ENCODE results near the gene LDLRAD3.

The LDLRAD3 gene

DNA sequence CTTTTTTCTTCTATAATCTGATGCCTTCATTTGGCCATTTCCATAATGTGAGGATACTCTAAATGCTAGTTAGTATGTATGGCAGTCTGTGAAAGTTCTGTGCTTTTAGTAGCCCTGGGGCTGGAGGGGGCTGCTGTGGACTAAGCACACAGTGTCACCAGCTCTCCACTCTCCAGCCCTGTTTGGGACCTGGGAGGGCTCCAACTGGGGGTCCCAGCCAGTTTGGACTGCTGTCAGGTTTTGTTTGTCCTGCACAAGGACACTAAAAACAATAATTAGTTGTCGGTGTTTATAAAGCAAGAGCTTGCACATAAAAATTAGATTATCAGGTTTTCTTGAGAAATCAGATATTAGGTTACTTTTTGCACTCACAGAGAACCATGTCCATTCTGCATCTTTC, 103.1 kb downstream of the LDLRAD3 start:
- Histone ChIP-seq H3K36me3 (ENCODE audit: control insufficient read depth, insufficient read depth, low read length) (no peaks in the 10 kb centered on the region), H3K9me3 (ENCODE audit: control insufficient read depth, insufficient read depth, low read length) (no peaks in the 10 kb centered on the region), H3K4me1 (ENCODE audit: control insufficient read depth, insufficient read depth, low read length) (peaks cover 8% of the 10 kb centered on the region), H3K4me3 (ENCODE audit: low read depth, low read length) (no peak overlapping the region), H3K27me3 (ENCODE audit: control insufficient read depth, insufficient read depth, low read length) (no peaks in the 10 kb centered on the region), H3K9ac (ENCODE audit: low read depth, low read length) (no peak overlapping the region)

DNA sequence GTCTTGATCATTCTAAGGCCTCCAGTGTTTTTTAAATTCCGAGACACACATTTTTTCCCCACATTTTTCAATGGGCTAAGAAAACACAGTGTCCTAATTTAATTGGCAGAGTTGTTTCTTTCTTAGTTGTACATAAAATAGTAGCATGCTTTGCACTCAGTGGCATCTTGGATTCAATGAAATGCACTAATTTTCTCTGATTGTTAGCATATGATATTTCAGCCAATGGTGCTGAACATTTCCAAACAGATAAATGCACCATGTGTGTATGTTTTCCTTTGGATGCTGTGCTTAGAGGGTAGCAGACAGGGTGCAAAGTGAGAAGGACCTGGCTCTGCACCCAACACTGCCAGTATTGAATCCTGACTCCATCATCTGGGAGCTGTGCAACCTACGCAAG, 103.5 kb downstream of the LDLRAD3 start:
- Histone ChIP-seq H3K4me3 (ENCODE audit: low read depth, low read length) (no peak overlapping the region), H3K4me1 (ENCODE audit: control insufficient read depth, insufficient read depth, low read length) (peaks cover 8% of the 10 kb centered on the region), H3K27me3 (ENCODE audit: control insufficient read depth, insufficient read depth, low read length) (no peaks in the 10 kb centered on the region), H3K36me3 (ENCODE audit: control insufficient read depth, insufficient read depth, low read length) (no peaks in the 10 kb centered on the region), H3K9me3 (ENCODE audit: control insufficient read depth, insufficient read depth, low read length) (no peaks in the 10 kb centered on the region), H3K9ac (ENCODE audit: low read depth, low read length) (no peak overlapping the region)

DNA sequence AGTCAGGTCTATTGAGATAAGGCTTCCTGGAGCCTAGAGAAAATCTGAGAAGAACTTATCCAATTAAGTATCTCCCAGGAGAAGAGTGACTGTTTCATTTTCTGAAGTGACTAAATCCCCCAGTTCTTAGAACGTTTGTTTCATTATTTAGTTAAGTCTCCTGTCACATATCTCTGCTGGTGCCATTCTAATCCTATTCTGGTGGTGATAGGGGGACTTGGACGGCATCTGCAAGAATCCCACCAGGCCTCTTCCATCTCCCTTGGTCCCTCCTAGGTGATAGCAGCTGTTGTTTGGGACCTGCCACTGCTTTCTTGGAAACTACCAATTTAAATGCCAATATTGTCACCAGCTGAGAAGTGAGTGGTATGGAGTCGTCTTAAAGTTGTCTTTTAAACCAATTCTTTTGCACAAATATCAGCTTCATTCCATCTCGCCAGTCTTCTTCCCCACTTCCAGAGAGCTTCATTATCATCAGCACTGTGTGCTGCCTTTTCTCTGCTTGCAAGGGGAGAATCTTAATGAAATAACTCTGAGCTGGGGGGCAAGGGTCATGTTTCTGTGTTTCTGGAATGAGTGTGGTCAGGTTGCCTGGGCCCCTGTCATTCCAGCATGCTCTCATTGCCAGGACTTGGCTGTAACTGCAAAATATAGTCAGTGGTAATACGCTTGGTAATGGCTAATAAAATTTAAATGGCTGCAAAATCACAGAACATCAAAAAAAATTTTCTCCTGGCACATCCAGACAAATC, 104.8 kb downstream of the LDLRAD3 start:
- H3K4me1 ChIP-seq (ENCODE audit: control insufficient read depth, insufficient read depth, low read length) = peaks cover 8% of the 10 kb centered on the region
- H3K36me3 ChIP-seq (ENCODE audit: control insufficient read depth, insufficient read depth, low read length) = no peaks in the 10 kb centered on the region
- no peak overlapping the region for H3K4me3 ChIP-seq (ENCODE audit: low read depth, low read length)
- H3K9me3 ChIP-seq (ENCODE audit: control insufficient read depth, insufficient read depth, low read length) = no peaks in the 10 kb centered on the region
- H3K9ac ChIP-seq (ENCODE audit: low read depth, low read length) = no peak overlapping the region
- no peaks in the 10 kb centered on the region for H3K27me3 ChIP-seq (ENCODE audit: control insufficient read depth, insufficient read depth, low read length)

DNA sequence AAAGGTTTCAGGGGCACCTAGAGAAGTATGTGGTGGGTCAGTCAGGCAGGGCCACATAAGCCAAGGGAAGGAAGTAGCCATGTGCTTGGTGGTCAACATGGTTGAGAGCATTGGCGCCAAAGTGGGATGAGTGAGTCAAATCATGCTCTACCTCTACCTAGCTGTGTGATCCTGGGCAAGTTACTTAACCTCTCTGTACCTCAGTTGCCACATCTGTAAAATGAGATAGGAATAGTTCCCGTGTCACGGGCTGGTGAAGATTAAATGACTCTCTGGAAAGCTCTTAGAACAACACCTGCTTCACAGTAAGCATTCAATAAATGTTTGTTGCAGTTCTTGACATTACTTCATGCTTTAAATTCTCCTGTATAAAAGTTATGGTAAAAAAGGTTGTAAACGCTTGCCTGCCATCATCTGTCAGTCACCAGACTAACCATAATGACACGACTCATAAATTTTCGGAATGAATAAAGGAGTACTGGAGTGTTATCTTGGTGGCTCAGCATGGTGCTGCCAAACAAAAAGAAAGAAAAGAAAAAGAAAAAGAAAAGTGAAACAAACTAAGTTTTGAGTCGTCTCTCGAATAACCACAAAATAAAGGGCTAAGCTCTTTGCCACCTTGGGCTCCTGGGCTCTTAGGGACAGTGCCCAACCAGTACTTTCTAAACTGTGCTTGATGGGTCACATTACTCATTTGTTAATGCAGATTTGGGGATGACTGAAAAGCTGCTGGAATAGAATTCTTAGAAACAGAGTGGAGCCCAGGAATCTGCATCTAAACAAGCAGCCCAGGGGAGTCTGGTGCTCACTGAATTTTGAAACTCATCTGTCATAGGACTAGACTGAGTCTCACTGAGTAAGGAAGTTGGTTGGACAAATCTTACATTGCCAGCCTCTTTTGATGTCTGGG, 107.6 kb downstream of the LDLRAD3 start:
- Histone ChIP-seq H3K36me3 (ENCODE audit: control insufficient read depth, insufficient read depth, low read length) (no peaks in the 10 kb centered on the region), H3K9ac (ENCODE audit: low read depth, low read length) (no peak overlapping the region)

DNA sequence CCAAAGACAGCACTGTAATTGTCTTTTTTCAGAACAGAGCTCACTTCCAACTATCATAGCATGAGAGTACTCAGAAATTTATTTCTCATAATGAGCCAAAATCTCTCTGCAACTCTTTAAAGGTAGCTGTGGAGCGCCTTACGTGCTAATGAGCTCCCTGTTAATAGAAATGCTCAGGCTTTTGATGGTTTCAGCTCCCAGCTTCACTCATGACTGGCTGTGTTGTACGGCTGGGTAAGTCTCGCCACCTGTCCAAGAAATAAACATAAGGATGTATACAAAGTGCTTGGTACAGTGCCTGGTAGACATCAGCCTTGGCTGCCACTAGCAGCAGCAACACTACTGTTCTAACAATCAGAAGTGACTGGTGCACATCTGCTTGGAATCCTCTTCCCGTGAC, 109.4 kb downstream of the LDLRAD3 start:
- H3K27me3 ChIP-seq (ENCODE audit: control insufficient read depth, insufficient read depth, low read length) = no peaks in the 10 kb centered on the region
- no peak overlapping the region for H3K4me3 ChIP-seq (ENCODE audit: low read depth, low read length)
- peaks cover 8% of the 10 kb centered on the region for H3K4me1 ChIP-seq (ENCODE audit: control insufficient read depth, insufficient read depth, low read length)
- no peak overlapping the region for H3K9ac ChIP-seq (ENCODE audit: low read depth, low read length)
- no peaks in the 10 kb centered on the region for H3K36me3 ChIP-seq (ENCODE audit: control insufficient read depth, insufficient read depth, low read length)
- no peaks in the 10 kb centered on the region for H3K9me3 ChIP-seq (ENCODE audit: control insufficient read depth, insufficient read depth, low read length)

More for the DNA sequence above, 107.6 kb downstream of the LDLRAD3 start:
- Histone ChIP-seq H3K9me3 (ENCODE audit: control insufficient read depth, insufficient read depth, low read length) (no peaks in the 10 kb centered on the region), H3K27me3 (ENCODE audit: control insufficient read depth, insufficient read depth, low read length) (no peaks in the 10 kb centered on the region), H3K4me1 (ENCODE audit: control insufficient read depth, insufficient read depth, low read length) (peaks cover 8% of the 10 kb centered on the region), H3K4me3 (ENCODE audit: low read depth, low read length) (no peak overlapping the region)

DNA sequence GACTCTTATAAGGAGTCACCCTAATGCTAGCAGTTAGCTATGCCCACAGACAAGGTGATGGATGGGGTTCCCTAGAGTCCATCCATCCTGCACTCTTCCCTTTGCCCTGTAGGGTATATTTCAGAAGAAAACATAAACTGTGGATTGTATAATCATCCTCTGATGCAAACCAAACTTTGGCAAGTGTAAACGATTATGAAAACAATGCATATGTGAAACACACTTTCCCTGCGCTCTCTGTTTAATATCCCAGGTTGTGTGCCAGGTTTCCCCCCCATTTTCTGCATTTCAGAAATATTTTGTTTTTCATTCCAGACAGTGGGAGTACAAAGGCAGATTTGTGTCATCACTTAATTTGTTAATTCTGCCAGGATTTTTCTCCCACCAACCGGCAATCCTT, 110.0 kb downstream of the LDLRAD3 start:
- peaks cover 8% of the 10 kb centered on the region for H3K4me1 ChIP-seq (ENCODE audit: control insufficient read depth, insufficient read depth, low read length)
- H3K27me3 ChIP-seq (ENCODE audit: control insufficient read depth, insufficient read depth, low read length) = no peaks in the 10 kb centered on the region
- H3K9me3 ChIP-seq (ENCODE audit: control insufficient read depth, insufficient read depth, low read length) = no peaks in the 10 kb centered on the region
- H3K4me3 ChIP-seq (ENCODE audit: low read depth, low read length) = no peak overlapping the region
- no peaks in the 10 kb centered on the region for H3K36me3 ChIP-seq (ENCODE audit: control insufficient read depth, insufficient read depth, low read length)
- H3K9ac ChIP-seq (ENCODE audit: low read depth, low read length) = no peak overlapping the region

DNA sequence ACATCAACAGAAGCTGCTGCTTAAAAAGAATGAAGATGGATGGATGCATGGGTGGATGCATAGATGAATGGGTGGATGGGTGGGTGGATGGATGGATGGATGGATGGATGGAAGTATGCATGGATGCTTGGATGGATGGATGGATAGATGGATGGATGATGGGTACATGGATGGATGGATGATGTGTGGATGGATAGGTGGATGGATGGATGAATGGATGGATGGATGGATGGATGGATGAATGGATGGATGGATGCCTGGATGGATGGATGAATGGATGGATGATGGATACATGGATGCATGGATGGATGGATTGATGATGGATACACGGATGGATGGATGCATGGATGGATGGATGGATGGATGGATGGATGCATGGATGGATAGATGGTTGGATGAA, 110.8 kb downstream of the LDLRAD3 start:
- Histone ChIP-seq H3K36me3 (ENCODE audit: control insufficient read depth, insufficient read depth, low read length) (no peaks in the 10 kb centered on the region), H3K27me3 (ENCODE audit: control insufficient read depth, insufficient read depth, low read length) (no peaks in the 10 kb centered on the region), H3K9me3 (ENCODE audit: control insufficient read depth, insufficient read depth, low read length) (no peaks in the 10 kb centered on the region), H3K4me1 (ENCODE audit: control insufficient read depth, insufficient read depth, low read length) (peaks cover 6% of the 10 kb centered on the region), H3K4me3 (ENCODE audit: low read depth, low read length) (no peak overlapping the region), H3K9ac (ENCODE audit: low read depth, low read length) (no peak overlapping the region)

DNA sequence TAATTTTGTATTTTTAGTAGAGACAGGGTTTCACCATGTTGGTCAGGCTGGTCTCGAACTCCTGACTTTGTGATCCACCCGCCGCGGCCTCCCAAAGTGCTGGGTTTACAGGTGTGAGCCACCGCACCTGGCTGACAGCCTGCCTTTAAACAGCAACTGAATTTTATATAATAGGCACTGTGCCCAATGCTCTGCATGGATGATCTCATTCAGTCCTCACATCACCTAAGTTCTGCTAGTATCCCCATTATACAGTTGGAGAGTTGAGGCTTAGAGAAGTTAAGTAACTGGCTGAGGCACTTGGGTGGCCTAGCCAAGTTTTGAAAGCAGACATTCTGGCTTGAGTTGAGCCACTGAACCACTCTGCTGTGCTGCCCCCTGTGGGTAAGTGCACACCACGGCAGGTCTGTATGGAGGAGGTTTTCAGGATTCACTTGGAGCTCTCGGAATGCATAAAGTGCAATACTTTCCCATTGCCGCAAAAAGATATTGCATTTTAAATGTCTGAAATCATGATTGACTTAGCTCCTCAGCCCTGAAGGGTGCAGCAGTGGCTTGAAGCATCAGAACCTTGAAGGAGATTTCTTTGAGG, 112.4 kb downstream of the LDLRAD3 start:
- Histone ChIP-seq H3K4me1 (ENCODE audit: control insufficient read depth, insufficient read depth, low read length) (peaks cover 3% of the 10 kb centered on the region), H3K9me3 (ENCODE audit: control insufficient read depth, insufficient read depth, low read length) (no peaks in the 10 kb centered on the region), H3K4me3 (ENCODE audit: low read depth, low read length) (no peak overlapping the region), H3K9ac (ENCODE audit: low read depth, low read length) (no peak overlapping the region), H3K36me3 (ENCODE audit: control insufficient read depth, insufficient read depth, low read length) (no peaks in the 10 kb centered on the region), H3K27me3 (ENCODE audit: control insufficient read depth, insufficient read depth, low read length) (no peaks in the 10 kb centered on the region)

DNA sequence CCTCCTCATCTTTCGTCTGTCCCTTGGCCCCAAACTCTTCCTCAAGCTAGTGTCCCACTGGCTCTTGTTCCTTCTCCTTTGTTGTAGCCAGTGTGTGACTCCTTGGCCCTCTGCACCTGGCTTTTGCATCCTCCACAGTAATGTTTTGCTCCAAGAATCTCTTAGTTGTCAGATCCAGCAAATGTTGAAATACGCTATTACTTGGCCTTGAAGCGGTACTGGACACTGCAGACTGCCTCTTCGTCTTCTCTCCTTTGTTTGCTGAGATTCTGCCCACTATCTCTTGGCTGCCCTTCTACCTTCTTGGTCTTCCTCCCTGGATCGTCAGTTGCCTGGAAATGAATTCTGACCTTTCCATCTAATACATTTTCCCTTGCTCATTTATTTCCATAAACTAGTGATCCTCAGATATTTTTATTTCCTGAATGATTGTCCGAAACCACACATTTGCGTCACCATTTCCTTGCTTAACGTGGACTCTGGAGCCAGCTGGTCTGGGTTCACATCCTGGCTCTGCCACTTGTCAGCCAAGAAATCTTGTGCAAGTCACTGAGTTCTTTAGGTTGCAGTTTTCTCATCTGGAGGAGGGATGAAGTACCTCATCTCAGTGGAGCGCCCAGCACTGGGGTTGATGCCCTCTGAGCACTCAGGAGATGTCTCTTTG, 113.6 kb downstream of the LDLRAD3 start:
- no peaks in the 10 kb centered on the region for H3K9me3 ChIP-seq (ENCODE audit: control insufficient read depth, insufficient read depth, low read length)
- no peaks in the 10 kb centered on the region for H3K27me3 ChIP-seq (ENCODE audit: control insufficient read depth, insufficient read depth, low read length)
- no peaks in the 10 kb centered on the region for H3K4me1 ChIP-seq (ENCODE audit: control insufficient read depth, insufficient read depth, low read length)
- H3K36me3 ChIP-seq (ENCODE audit: control insufficient read depth, insufficient read depth, low read length) = no peaks in the 10 kb centered on the region
- no peak overlapping the region for H3K4me3 ChIP-seq (ENCODE audit: low read depth, low read length)
- H3K9ac ChIP-seq (ENCODE audit: low read depth, low read length) = no peak overlapping the region

DNA sequence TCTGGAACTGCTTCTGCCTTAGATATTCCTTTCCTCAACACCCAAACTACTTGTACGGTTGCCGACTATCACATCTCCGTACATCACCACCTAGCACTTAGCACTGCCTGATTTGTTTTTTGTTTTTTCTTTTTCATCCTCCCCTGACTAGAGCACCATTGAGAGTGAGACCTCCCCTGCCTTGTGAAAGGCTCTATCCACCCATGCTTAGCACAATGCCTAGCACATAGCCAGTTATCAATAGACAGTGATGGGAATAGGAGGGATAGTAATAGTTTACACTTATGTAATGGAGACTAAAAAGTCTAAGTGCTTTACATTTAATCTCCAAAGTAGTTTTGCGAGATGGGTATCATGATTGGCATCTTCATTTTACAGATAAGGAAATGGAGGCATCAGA, 115.8 kb downstream of the LDLRAD3 start:
- Histone ChIP-seq H3K9ac (ENCODE audit: low read depth, low read length) (no peak overlapping the region), H3K4me1 (ENCODE audit: control insufficient read depth, insufficient read depth, low read length) (no peaks in the 10 kb centered on the region), H3K27me3 (ENCODE audit: control insufficient read depth, insufficient read depth, low read length) (no peaks in the 10 kb centered on the region), H3K36me3 (ENCODE audit: control insufficient read depth, insufficient read depth, low read length) (no peaks in the 10 kb centered on the region), H3K9me3 (ENCODE audit: control insufficient read depth, insufficient read depth, low read length) (no peaks in the 10 kb centered on the region), H3K4me3 (ENCODE audit: low read depth, low read length) (no peak overlapping the region)

DNA sequence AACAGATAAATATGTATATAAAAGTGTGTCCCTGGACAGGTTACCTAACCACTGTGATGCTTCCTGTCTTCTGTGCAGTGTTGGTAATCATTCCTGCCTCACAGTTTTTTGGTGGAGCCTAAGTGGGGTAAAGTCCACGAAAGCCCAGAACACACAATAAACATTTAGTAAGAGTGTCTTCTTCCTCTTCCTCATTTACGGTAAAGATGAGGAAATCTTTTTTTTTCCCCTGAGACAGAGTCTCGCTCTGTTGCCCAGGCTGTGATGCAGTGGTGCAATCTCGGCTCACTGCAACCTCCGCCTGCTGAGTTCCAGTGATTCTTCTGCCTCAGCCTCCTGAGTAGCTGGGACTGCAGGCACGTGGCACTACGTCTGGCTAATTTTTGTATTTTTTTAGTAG, 117.1 kb downstream of the LDLRAD3 start:
- Histone ChIP-seq H3K4me3 (ENCODE audit: low read depth, low read length) (no peak overlapping the region), H3K4me1 (ENCODE audit: control insufficient read depth, insufficient read depth, low read length) (no peaks in the 10 kb centered on the region), H3K9me3 (ENCODE audit: control insufficient read depth, insufficient read depth, low read length) (no peaks in the 10 kb centered on the region), H3K36me3 (ENCODE audit: control insufficient read depth, insufficient read depth, low read length) (no peaks in the 10 kb centered on the region), H3K9ac (ENCODE audit: low read depth, low read length) (no peak overlapping the region), H3K27me3 (ENCODE audit: control insufficient read depth, insufficient read depth, low read length) (no peaks in the 10 kb centered on the region)
